Glutamatergic neuron (in vitro differentiated cells): ENCODE data around the gene DHRS1. TPM values are rescaled to one million over a fixed set of nuclear protein-coding genes. Genes with fewer than 3 reads are reported as not detected.

Experiments used
- DNase-seq: peaks from one replicate; pipeline ENCODE4 v3.0.0; 2022
- H3K27ac Mint-ChIP-seq: one replicate; pipeline ENCODE4 v1.8.0; 2020; ENCODE audit warnings: mild to moderate bottlenecking, mixed read lengths, inconsistent platforms; ENCODE audit not compliant: unreplicated experiment
- H3K27me3 Mint-ChIP-seq: one replicate; pipeline ENCODE4 v1.8.0; 2020; ENCODE audit warnings: mild to moderate bottlenecking, moderate library complexity, mixed read lengths, inconsistent platforms; ENCODE audit not compliant: unreplicated experiment
- H3K36me3 Mint-ChIP-seq: one replicate; pipeline ENCODE4 v1.8.0; 2020; ENCODE audit warnings: mild to moderate bottlenecking, mixed read lengths, inconsistent platforms; ENCODE audit not compliant: unreplicated experiment
- H3K4me1 Mint-ChIP-seq: one replicate; pipeline ENCODE4 v1.8.0; 2020; ENCODE audit warnings: mild to moderate bottlenecking, low read depth, mixed read lengths, inconsistent platforms; ENCODE audit not compliant: unreplicated experiment
- H3K4me3 Mint-ChIP-seq: one replicate; pipeline ENCODE4 v1.8.0; 2020; ENCODE audit warnings: mild to moderate bottlenecking, mixed read lengths, inconsistent platforms; ENCODE audit not compliant: unreplicated experiment
- H3K9me3 Mint-ChIP-seq: one replicate; pipeline ENCODE4 v1.8.0; 2020; ENCODE audit warnings: mild to moderate bottlenecking, moderate library complexity, mixed read lengths, inconsistent platforms; ENCODE audit not compliant: unreplicated experiment
- total RNA-seq: library from RNA; stranded (reverse); fragmentation: NEBNext Ultra II Directional; extraction: Animal tissue kit (Norgen Biotek cat#: 25700); gene quantifications from one replicate; pipeline ENCODE4 v1.2.1, GENCODE V29; 2021; ENCODE audit not compliant: unreplicated experiment
- TF ChIP-seq, protein P1 (sequence below): fragments of 200-600 bp; sonication (generic); IDR thresholded peaks from one replicate; pipeline ENCODE4 v1.5.0; 2021; ENCODE audit not compliant: partially characterized antibody, unreplicated experiment

DHRS1 gene
- total RNA-seq, 1 donor from 2014 or later, result 25.1 TPM

- H3K27me3 Mint-ChIP-seq, result no peaks in the 10 kb centered on the region
- TF ChIP-seq, protein P1, sequence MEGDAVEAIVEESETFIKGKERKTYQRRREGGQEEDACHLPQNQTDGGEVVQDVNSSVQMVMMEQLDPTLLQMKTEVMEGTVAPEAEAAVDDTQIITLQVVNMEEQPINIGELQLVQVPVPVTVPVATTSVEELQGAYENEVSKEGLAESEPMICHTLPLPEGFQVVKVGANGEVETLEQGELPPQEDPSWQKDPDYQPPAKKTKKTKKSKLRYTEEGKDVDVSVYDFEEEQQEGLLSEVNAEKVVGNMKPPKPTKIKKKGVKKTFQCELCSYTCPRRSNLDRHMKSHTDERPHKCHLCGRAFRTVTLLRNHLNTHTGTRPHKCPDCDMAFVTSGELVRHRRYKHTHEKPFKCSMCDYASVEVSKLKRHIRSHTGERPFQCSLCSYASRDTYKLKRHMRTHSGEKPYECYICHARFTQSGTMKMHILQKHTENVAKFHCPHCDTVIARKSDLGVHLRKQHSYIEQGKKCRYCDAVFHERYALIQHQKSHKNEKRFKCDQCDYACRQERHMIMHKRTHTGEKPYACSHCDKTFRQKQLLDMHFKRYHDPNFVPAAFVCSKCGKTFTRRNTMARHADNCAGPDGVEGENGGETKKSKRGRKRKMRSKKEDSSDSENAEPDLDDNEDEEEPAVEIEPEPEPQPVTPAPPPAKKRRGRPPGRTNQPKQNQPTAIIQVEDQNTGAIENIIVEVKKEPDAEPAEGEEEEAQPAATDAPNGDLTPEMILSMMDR, result no peak
- no peaks in the 10 kb centered on the region for H3K36me3 Mint-ChIP-seq
- H3K9me3 Mint-ChIP-seq, result peaks cover 4% of the 10 kb centered on the region
- H3K4me1 Mint-ChIP-seq, result no peaks in the 10 kb centered on the region
- DNase-seq, result no peak
- H3K27ac Mint-ChIP-seq, result no peak overlapping the region
- H3K4me3 Mint-ChIP-seq, result no peak overlapping the region
Measured at GRCh38 chr14:24283796-24284460, 15.7 kb downstream of the DHRS1 start.

GRCh38 chr14:24282736-24283135, 16.8 kb downstream of the DHRS1 start:
- no peak for DNase-seq
- no peak overlapping the region for H3K27ac Mint-ChIP-seq
- TF ChIP-seq, protein P1, result no peak
- H3K4me1 Mint-ChIP-seq, result no peaks in the 10 kb centered on the region
- H3K36me3 Mint-ChIP-seq, result no peaks in the 10 kb centered on the region
- H3K4me3 Mint-ChIP-seq, result no peak overlapping the region
- H3K27me3 Mint-ChIP-seq, result peaks cover 3% of the 10 kb centered on the region
- H3K9me3 Mint-ChIP-seq, result peaks cover 4% of the 10 kb centered on the region

DNA sequence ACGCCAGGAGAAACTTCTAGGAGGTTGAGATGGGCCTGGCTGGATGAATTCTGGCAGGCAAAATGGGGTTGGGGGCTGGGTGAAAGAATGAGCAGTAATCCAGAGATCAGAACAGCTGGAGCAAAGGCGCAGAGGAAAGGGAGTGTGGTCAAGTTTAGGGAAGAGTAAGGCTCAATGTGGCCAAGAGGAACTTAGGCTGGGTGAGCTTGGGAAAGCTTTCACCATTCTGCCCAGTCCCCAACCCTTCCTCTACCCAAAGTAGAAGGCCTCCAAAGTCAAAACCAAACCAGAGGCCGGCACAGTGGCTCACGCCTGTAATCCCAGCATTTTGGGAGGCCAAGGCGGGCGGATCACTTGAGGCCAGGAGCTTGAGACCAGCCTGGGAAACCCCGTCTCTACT, 17.9 kb downstream of the DHRS1 start:
- TF ChIP-seq, protein P1, result no peak
- no peaks in the 10 kb centered on the region for H3K4me1 Mint-ChIP-seq
- H3K27ac Mint-ChIP-seq, result no peak overlapping the region
- DNase-seq, result no peak
- H3K9me3 Mint-ChIP-seq, result peaks cover 4% of the 10 kb centered on the region
- H3K27me3 Mint-ChIP-seq, result peaks cover 3% of the 10 kb centered on the region
- no peak overlapping the region for H3K4me3 Mint-ChIP-seq
- no peaks in the 10 kb centered on the region for H3K36me3 Mint-ChIP-seq

- no peak overlapping the region for H3K27ac Mint-ChIP-seq
Measured at GRCh38 chr14:24280797-24281460, 18.7 kb downstream of the DHRS1 start.

More at GRCh38 chr14:24280797-24281460, 18.7 kb downstream of the DHRS1 start:
- TF ChIP-seq, protein P1, result no peak
- H3K4me1 Mint-ChIP-seq, result no peaks in the 10 kb centered on the region
- H3K27me3 Mint-ChIP-seq, result peaks cover 3% of the 10 kb centered on the region
- H3K9me3 Mint-ChIP-seq, result peaks cover 4% of the 10 kb centered on the region
- DNase-seq, result no peak
- H3K36me3 Mint-ChIP-seq, result no peaks in the 10 kb centered on the region
- H3K4me3 Mint-ChIP-seq, result no peak overlapping the region
